ENCODE results near the gene NKX2-3. TPM values are rescaled to one million over a fixed set of nuclear protein-coding genes. Genes with fewer than 3 reads are reported as not detected.
A peak's percentile ranks its signal among the peaks of the same experiment; 100 is the strongest.

NKX2-3 gene
- polyA plus RNA-seq, 4 donors = 0.67 to 17.4 (median 11.0) TPM

DNA sequence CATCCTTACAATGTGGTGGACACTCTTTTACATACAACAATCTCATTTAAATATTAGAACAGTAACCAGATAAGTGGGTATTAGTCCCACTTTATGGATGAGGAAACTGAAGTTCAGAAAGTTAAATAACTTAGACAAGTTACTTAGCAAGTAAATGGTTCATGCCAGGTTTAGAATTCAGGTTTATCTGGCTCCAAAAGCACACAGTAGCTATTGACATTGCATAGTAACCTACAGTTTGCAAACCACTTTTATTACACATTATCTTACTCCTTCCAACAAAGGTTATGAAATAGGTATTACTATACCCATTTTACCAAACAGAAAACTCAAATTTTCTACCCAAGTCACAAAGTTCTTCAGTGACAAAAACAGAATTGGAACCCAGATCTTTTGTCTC lies 19.7 kb upstream of the NKX2-3 start:
- no peaks in the 10 kb centered on the region for H3K4me1 ChIP-seq (ENCODE audit: control insufficient read depth in 3 of 3, insufficient read depth in 2 of 3, low read depth in 1 of 3, low read length in 2 of 3)
- DNase-seq (no peak), FAIRE-seq (no peak)
- no peak overlapping the region for H3K4me3 ChIP-seq (ENCODE audit: low read depth in 1 of 3, low read length in 3 of 3)
- peaks cover 0 to 17% (median 0%) of the 10 kb centered on the region in 3 donors for H3K27me3 ChIP-seq (ENCODE audit: control insufficient read depth in 3 of 3, insufficient read depth in 3 of 3, low read length in 3 of 3)
- no peaks in the 10 kb centered on the region for H3K36me3 ChIP-seq (ENCODE audit: control insufficient read depth in 3 of 3, insufficient read depth in 2 of 3, low read depth in 1 of 3, low read length in 3 of 3)
- no peak overlapping the region for H3K27ac ChIP-seq (ENCODE audit: low read depth in 1 of 3, low read length in 2 of 3)
- no peaks in the 10 kb centered on the region for H3K9me3 ChIP-seq (ENCODE audit: control insufficient read depth in 2 of 2, insufficient read depth in 1 of 2, low read depth in 1 of 2, low read length in 1 of 2)

DNA sequence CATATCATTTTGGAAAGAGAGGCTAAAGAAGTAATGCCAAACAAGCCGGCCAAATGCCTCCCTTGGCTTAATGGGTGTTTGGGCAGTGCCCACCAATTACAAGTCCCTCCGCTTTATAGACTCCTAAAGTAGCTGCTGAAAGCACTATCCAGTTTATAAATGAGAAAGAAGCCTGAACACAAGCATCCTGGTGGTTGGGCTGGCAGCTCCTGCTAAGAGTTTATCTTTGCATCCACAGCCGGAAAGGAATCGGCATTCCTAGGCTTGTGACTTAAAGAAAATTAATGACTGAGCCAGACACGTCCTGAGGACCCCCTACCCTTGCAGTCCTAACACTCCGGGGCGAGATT lies 13.1 kb upstream of the NKX2-3 start:
- no peaks in the 10 kb centered on the region for H3K36me3 ChIP-seq (ENCODE audit: control insufficient read depth in 3 of 3, insufficient read depth in 2 of 3, low read depth in 1 of 3, low read length in 3 of 3)
- no peak for FAIRE-seq
- peaks cover 0 to 28% (median 0%) of the 10 kb centered on the region in 3 donors for H3K4me1 ChIP-seq (ENCODE audit: control insufficient read depth in 3 of 3, insufficient read depth in 2 of 3, low read depth in 1 of 3, low read length in 2 of 3)
- WGBS, 3 donors = 14 to 26% (median 25%) methylated on average over 7 of the region's 7 CpGs
- no peaks in the 10 kb centered on the region for H3K9me3 ChIP-seq (ENCODE audit: control insufficient read depth in 2 of 2, insufficient read depth in 1 of 2, low read depth in 1 of 2, low read length in 1 of 2)
- DNase-seq = no peak
- peak overlapping the region in 2 of 3 donors; percentile 77 to 88 for H3K27ac ChIP-seq (ENCODE audit: low read depth in 1 of 3, low read length in 2 of 3)
- peak overlapping the region in 1 of 3 donors; percentile 23 for H3K4me3 ChIP-seq (ENCODE audit: low read depth in 1 of 3, low read length in 3 of 3)
- peaks cover 10 to 64% (median 12%) of the 10 kb centered on the region in 3 donors for H3K27me3 ChIP-seq (ENCODE audit: control insufficient read depth in 3 of 3, insufficient read depth in 3 of 3, low read length in 3 of 3)

DNA sequence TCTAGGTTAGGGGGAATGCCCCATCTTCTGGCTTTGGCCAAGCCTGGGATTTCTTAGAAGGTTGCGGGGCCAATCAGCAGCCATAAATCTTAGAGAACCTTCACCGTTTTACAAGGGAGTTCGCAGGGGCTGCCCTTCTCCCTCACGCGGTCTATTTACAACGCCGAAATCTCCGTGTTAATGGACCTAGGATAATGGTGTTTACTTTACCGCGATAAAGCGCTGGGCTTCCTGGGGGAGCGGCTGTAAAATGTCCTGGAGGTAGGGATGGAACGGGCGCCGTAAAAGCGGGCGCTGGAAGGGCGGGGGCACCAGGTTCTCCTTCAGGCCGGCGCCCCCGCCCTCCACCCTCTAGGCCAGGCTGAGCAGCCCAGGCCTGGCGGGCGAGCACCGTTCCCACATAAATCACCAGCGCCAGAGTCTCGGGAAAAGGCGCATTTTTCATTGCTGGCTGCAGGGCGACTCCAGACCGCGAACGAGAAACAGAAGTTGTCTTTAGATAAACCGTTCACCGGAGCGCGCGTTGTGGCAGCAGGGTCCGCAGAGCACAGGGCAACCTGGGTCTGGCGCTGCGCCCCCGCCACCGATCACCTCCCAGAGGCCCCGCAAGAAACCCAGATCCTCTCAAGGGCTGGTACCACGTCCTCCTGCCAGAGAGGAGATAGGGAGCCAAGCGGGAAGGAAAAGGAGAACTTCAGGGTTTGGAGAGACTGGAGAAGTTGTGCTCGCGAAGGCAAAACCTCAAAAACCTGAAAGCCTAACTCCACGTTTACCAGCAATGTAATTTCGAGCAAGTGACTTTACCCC lies 12.5 kb upstream of the NKX2-3 start:
- Histone ChIP-seq H3K27ac (ENCODE audit: low read depth in 1 of 3, low read length in 2 of 3) (peak overlapping the region in 2 of 3 donors; percentile 77 to 88), H3K27me3 (ENCODE audit: control insufficient read depth in 3 of 3, insufficient read depth in 3 of 3, low read length in 3 of 3) (peaks cover 10 to 67% (median 12%) of the 10 kb centered on the region in 3 donors), H3K36me3 (ENCODE audit: control insufficient read depth in 3 of 3, insufficient read depth in 2 of 3, low read depth in 1 of 3, low read length in 3 of 3) (no peaks in the 10 kb centered on the region), H3K9me3 (ENCODE audit: control insufficient read depth in 2 of 2, insufficient read depth in 1 of 2, low read depth in 1 of 2, low read length in 1 of 2) (no peaks in the 10 kb centered on the region), H3K4me3 (ENCODE audit: low read depth in 1 of 3, low read length in 3 of 3) (peak overlapping the region in 1 of 3 donors; percentile 23), H3K4me1 (ENCODE audit: control insufficient read depth in 3 of 3, insufficient read depth in 2 of 3, low read depth in 1 of 3, low read length in 2 of 3) (peaks cover 0 to 31% (median 0%) of the 10 kb centered on the region in 3 donors)
- 3 to 6% (median 3%) methylated on average over 44 to 48 of the region's 48 CpGs for WGBS, 3 donors
- FAIRE-seq = no peak
- DNase-seq = peak in 1 of 2 donors; percentile 69

DNA sequence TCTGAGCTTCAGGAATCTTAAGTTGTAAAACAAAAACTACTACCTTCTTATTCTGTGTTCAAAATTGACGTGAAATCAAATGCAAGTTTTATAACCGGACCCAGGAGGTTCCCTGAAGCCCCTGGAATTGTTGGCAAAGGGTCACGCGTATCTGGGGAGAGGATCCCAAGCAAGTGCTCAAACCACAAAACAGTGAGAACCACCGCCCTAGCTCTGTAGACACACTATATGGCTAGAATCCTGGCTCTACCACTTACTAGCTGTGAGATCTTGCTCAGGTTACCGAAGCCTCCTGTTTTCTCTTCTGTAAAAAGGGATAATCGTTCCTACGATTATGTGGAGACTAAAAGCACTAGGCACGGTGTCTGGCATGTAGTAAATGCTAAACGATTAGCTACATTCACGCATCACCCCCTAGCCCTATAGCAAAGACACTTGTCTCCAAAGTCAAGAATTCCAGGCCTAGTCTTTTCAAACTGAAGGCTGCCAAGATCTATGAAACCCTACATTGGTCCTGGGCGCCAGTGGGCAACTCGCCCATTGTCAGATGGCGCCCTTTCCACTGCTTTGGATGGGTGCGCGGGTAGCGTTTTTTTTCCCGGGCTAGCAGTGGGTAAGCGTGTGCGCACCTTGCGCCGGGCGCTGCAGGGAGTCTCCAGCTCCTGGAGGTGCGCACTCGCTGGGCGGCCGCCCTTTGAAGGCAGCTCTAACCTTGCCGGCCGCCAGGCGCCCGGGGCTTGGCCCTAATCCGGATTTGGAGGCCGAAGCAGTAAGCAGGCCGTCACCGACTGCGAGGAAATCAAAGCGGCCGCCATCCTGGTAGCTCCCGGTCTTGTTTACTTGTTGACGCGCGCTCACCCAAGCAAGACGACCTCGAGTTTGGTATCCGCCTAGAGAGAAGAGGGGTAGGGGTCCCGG lies 11.6 kb upstream of the NKX2-3 start:
- peaks cover 10 to 73% (median 12%) of the 10 kb centered on the region in 3 donors for H3K27me3 ChIP-seq (ENCODE audit: control insufficient read depth in 3 of 3, insufficient read depth in 3 of 3, low read length in 3 of 3)

DNA sequence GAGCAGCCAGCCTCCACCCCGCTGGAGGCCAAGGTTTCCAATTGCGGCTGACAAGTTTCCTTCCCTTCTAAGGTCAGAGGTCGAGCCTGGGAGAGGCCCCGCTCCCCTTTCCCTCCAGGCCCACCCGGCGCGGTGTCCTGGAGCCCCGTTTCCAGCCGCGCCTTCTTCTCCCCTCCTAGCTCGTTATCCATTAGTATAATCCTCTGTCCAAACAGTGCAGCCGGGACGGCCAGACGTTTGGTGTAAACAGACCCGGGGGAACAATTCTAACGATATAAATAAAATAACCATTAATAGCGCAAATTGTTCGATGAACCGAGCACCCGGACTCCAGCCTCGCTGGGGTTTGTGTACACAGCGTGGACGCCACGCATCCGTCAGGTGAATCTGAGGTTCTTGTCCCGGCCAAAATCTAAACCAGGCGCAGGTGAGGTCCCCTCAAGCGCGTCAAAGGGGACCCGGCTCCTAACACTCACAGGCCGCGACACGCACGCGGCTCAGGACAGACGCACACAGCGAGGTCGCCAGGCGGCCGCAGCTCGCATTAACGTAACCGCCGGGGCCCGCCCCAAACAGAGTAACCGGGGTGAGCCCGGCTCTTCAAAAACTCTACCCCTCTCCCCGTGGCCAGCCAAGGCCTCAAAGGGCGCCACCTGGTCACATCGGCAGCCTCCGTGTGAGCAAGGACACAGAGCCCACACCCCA lies 10.8 kb upstream of the NKX2-3 start:
- Histone ChIP-seq H3K36me3 (ENCODE audit: control insufficient read depth in 3 of 3, insufficient read depth in 2 of 3, low read depth in 1 of 3, low read length in 3 of 3) (peaks cover 0 to 4% (median 0%) of the 10 kb centered on the region in 3 donors), H3K27me3 (ENCODE audit: control insufficient read depth in 3 of 3, insufficient read depth in 3 of 3, low read length in 3 of 3) (peaks cover 10 to 81% (median 15%) of the 10 kb centered on the region in 3 donors), H3K4me1 (ENCODE audit: control insufficient read depth in 3 of 3, insufficient read depth in 2 of 3, low read depth in 1 of 3, low read length in 2 of 3) (peaks cover 0 to 37% (median 0%) of the 10 kb centered on the region in 3 donors), H3K27ac (ENCODE audit: low read depth in 1 of 3, low read length in 2 of 3) (peak overlapping the region; percentile 44 to 88 (median 77)), H3K4me3 (ENCODE audit: low read depth in 1 of 3, low read length in 3 of 3) (no peak overlapping the region), H3K9me3 (ENCODE audit: control insufficient read depth in 2 of 2, insufficient read depth in 1 of 2, low read depth in 1 of 2, low read length in 1 of 2) (no peaks in the 10 kb centered on the region)
- FAIRE-seq = no peak
- 12 to 40% (median 32%) methylated on average over 51 of the region's 51 CpGs for WGBS, 3 donors
- peak in 1 of 2 donors; percentile 54 for DNase-seq

More for the DNA sequence above, 11.6 kb upstream of the NKX2-3 start:
- H3K27ac ChIP-seq (ENCODE audit: low read depth in 1 of 3, low read length in 2 of 3) = peak overlapping the region; percentile 1 to 88 (median 77)
- H3K36me3 ChIP-seq (ENCODE audit: control insufficient read depth in 3 of 3, insufficient read depth in 2 of 3, low read depth in 1 of 3, low read length in 3 of 3) = no peaks in the 10 kb centered on the region
- FAIRE-seq (no peak), DNase-seq (peak in 1 of 2 donors; percentile 41)
- peak overlapping the region in 1 of 3 donors; percentile 23 for H3K4me3 ChIP-seq (ENCODE audit: low read depth in 1 of 3, low read length in 3 of 3)
- H3K9me3 ChIP-seq (ENCODE audit: control insufficient read depth in 2 of 2, insufficient read depth in 1 of 2, low read depth in 1 of 2, low read length in 1 of 2) = no peaks in the 10 kb centered on the region
- H3K4me1 ChIP-seq (ENCODE audit: control insufficient read depth in 3 of 3, insufficient read depth in 2 of 3, low read depth in 1 of 3, low read length in 2 of 3) = peaks cover 0 to 31% (median 0%) of the 10 kb centered on the region in 3 donors
- 15 to 52% (median 29%) methylated on average over 46 of the region's 46 CpGs for WGBS, 3 donors

DNA sequence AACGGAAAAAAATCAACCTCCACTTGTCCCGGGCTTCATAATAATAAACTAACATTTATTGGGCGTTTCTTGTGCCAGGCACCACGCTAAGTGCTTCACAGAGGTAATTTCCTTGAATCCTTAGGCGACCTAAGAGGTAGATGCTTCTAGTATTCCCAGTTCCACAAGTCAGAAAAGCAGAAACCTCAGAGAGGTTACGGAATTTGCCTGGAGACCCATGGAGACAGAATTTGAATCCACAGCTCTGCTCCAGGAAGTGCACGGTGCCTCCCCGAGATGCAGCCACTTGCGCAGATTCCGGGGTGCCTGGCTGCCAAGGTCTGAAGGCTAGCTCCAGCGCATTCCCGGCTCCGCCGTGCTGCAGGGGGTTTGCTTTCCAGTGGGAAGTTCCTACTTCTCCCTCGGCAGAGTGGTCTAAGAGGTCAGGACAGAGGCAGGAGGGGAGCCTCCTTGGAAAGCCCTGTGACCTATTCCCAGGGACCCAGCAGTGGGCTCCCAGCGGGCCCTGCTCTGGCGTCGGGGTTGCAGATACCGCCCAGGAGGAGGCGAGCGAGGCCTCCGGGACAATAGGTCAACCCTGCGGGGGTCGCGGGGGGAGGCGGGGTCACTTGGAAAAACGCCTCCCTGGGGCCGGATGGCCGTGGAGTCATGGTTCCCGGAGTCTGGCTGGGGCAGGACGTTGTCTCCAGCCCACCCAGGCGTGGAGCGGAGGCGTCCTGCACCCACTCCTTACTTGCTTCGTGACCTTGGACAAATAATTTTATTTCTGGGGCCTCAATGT lies 10.1 kb upstream of the NKX2-3 start:
- FAIRE-seq (no peak), DNase-seq (peak in 1 of 2 donors; percentile 39)
- H3K27me3 ChIP-seq (ENCODE audit: control insufficient read depth in 3 of 3, insufficient read depth in 3 of 3, low read length in 3 of 3) = peaks cover 10 to 88% (median 15%) of the 10 kb centered on the region in 3 donors
- H3K36me3 ChIP-seq (ENCODE audit: control insufficient read depth in 3 of 3, insufficient read depth in 2 of 3, low read depth in 1 of 3, low read length in 3 of 3) = peaks cover 0 to 12% (median 0%) of the 10 kb centered on the region in 3 donors
- H3K4me3 ChIP-seq (ENCODE audit: low read depth in 1 of 3, low read length in 3 of 3) = peak overlapping the region in 1 of 3 donors; percentile 20
- H3K9me3 ChIP-seq (ENCODE audit: control insufficient read depth in 2 of 2, insufficient read depth in 1 of 2, low read depth in 1 of 2, low read length in 1 of 2) = no peaks in the 10 kb centered on the region
- peak overlapping the region; percentile 44 to 88 (median 77) for H3K27ac ChIP-seq (ENCODE audit: low read depth in 1 of 3, low read length in 2 of 3)
- 13 to 24% (median 23%) methylated on average over 34 to 35 of the region's 35 CpGs for WGBS, 3 donors
- H3K4me1 ChIP-seq (ENCODE audit: control insufficient read depth in 3 of 3, insufficient read depth in 2 of 3, low read depth in 1 of 3, low read length in 2 of 3) = peaks cover 0 to 43% (median 0%) of the 10 kb centered on the region in 3 donors

DNA sequence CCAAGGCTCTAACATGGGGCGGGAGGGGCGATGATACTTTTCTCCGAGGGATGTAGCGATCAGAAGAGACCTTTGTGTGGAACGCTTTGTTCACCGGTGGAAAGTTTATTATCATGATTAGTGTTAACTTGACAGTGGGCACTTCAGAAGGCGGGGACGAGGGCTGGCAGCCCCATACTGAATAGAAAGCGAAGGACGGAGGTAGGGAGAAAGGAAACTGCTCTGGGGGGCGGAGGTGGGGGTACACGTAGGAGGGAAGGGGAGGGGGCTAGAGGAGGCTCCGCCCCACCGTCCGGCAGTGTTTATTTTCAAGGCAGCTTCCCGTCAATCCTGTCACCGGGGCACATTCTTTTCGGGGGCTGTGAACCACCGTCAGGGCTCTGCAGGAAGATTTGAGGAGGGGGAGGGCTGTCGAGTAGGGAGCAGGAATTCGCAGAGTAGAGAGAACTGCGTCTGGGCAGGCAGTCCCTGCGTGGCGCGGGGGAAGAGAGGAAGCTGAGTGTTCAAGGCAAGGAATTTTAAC lies 9.4 kb upstream of the NKX2-3 start:
- peak in 1 of 2 donors; percentile 41 for DNase-seq
- Histone ChIP-seq H3K4me3 (ENCODE audit: low read depth in 1 of 3, low read length in 3 of 3) (peak overlapping the region in 1 of 3 donors; percentile 20), H3K4me1 (ENCODE audit: control insufficient read depth in 3 of 3, insufficient read depth in 2 of 3, low read depth in 1 of 3, low read length in 2 of 3) (peaks cover 0 to 43% (median 0%) of the 10 kb centered on the region in 3 donors), H3K27ac (ENCODE audit: low read depth in 1 of 3, low read length in 2 of 3) (peak overlapping the region in 2 of 3 donors; percentile 77 to 88), H3K9me3 (ENCODE audit: control insufficient read depth in 2 of 2, insufficient read depth in 1 of 2, low read depth in 1 of 2, low read length in 1 of 2) (no peaks in the 10 kb centered on the region), H3K27me3 (ENCODE audit: control insufficient read depth in 3 of 3, insufficient read depth in 3 of 3, low read length in 3 of 3) (peaks cover 10 to 94% (median 15%) of the 10 kb centered on the region in 3 donors), H3K36me3 (ENCODE audit: control insufficient read depth in 3 of 3, insufficient read depth in 2 of 3, low read depth in 1 of 3, low read length in 3 of 3) (peaks cover 0 to 14% (median 0%) of the 10 kb centered on the region in 3 donors)
- no peak for FAIRE-seq
- 3 to 6% (median 4%) methylated on average over 23 to 25 of the region's 25 CpGs for WGBS, 3 donors
